HepG2 (cell line): ENCODE results near the gene PSMG1.

ENCODE experiments used
- ATM ChIP-seq: fragments of 450-650 bp; IDR thresholded peaks from 2 replicates; pipeline ENCODE4 v1.7.1; 2017; ENCODE audit warnings: mild to moderate bottlenecking, borderline replicate concordance
- SP4 ChIP-seq: sonication (generic); formaldehyde crosslinking; IDR thresholded peaks from 2 replicates; pipeline ENCODE4 v1.8.1; 2023; ENCODE audit warnings: mild to moderate bottlenecking, missing genetic modification reagents
- TAF1 ChIP-seq: sonication (generic); formaldehyde crosslinking; IDR thresholded peaks from 2 replicates; pipeline ENCODE4 v1.4.0; 2020; ENCODE audit warnings: missing genetic modification reagents
- ZBTB1 ChIP-seq: sonication (generic); formaldehyde crosslinking; IDR thresholded peaks from 2 replicates; pipeline ENCODE4 v1.4.0; 2020; ENCODE audit warnings: missing genetic modification reagents, borderline replicate concordance
- ZFX ChIP-seq: sonication (generic); formaldehyde crosslinking; IDR thresholded peaks from 2 replicates; pipeline ENCODE4 v1.4.0; 2020; ENCODE audit warnings: mild to moderate bottlenecking, low read depth, missing genetic modification reagents, moderate library complexity
- TF ChIP-seq, protein P1 (sequence below): sonication (generic); formaldehyde crosslinking; IDR thresholded peaks from 2 replicates; pipeline ENCODE4 v1.4.0; 2020; ENCODE audit warnings: low read depth, missing genetic modification reagents
- TF ChIP-seq, protein P2 (sequence below): sonication (generic); formaldehyde crosslinking; IDR thresholded peaks from 2 replicates; pipeline ENCODE4 v1.5.0; 2020; ENCODE audit warnings: mild to moderate bottlenecking, missing genetic modification reagents, moderate library complexity

DNA sequence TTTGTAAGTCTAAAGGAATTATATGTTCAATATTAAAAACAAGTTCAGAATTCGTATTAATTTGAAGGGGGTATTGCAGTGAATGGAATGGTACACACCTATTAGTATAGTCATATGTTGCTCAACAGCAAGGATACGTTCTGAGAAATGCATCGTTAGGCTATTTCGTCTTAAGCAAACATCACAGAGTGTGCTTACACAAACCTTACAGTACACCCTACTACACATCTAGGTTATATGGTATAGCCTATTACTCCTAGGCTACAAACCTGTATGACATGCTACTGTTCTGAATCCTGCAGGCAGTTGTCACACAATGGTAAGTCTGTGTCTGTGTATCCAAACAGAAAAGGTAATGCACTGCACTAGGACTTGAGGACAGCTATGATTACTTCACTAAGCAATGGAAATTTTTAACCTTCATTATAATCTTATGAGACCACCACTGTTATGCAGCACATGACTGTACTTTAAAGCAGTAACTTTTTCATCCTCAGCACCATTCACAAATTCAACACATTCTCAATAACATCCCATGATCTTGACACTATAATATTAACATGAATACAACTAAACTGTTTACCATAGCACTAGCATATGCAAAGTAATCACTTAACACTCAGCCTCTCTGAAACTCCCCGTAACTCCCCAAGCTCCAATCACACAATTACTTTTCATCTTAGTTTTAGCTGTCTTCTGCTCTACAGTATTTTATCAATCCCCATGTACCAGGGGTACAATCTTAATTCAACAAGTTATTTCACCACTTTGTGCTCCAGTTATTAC lies 14.4 kb upstream of the PSMG1 start:
- TF ChIP-seq ZBTB1 (CRISPR knock-in tag) (no peak), ZFX (no peak), SP4 (no peak), ATM (no peak), TAF1 (CRISPR knock-in tag) (no peak)
- TF ChIP-seq, protein P1, sequence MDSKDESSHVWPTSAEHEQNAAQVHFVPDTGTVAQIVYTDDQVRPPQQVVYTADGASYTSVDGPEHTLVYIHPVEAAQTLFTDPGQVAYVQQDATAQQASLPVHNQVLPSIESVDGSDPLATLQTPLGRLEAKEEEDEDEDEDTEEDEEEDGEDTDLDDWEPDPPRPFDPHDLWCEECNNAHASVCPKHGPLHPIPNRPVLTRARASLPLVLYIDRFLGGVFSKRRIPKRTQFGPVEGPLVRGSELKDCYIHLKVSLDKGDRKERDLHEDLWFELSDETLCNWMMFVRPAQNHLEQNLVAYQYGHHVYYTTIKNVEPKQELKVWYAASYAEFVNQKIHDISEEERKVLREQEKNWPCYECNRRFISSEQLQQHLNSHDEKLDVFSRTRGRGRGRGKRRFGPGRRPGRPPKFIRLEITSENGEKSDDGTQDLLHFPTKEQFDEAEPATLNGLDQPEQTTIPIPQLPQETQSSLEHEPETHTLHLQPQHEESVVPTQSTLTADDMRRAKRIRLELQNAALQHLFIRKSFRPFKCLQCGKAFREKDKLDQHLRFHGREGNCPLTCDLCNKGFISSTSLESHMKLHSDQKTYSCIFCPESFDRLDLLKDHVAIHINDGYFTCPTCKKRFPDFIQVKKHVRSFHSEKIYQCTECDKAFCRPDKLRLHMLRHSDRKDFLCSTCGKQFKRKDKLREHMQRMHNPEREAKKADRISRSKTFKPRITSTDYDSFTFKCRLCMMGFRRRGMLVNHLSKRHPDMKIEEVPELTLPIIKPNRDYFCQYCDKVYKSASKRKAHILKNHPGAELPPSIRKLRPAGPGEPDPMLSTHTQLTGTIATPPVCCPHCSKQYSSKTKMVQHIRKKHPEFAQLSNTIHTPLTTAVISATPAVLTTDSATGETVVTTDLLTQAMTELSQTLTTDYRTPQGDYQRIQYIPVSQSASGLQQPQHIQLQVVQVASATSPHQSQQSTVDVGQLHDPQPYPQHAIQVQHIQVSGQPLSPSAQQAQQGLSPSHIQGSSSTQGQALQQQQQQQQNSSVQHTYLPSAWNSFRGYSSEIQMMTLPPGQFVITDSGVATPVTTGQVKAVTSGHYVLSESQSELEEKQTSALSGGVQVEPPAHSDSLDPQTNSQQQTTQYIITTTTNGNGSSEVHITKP (CRISPR knock-in tag), result no peak
- TF ChIP-seq, protein P2, sequence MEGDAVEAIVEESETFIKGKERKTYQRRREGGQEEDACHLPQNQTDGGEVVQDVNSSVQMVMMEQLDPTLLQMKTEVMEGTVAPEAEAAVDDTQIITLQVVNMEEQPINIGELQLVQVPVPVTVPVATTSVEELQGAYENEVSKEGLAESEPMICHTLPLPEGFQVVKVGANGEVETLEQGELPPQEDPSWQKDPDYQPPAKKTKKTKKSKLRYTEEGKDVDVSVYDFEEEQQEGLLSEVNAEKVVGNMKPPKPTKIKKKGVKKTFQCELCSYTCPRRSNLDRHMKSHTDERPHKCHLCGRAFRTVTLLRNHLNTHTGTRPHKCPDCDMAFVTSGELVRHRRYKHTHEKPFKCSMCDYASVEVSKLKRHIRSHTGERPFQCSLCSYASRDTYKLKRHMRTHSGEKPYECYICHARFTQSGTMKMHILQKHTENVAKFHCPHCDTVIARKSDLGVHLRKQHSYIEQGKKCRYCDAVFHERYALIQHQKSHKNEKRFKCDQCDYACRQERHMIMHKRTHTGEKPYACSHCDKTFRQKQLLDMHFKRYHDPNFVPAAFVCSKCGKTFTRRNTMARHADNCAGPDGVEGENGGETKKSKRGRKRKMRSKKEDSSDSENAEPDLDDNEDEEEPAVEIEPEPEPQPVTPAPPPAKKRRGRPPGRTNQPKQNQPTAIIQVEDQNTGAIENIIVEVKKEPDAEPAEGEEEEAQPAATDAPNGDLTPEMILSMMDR (CRISPR knock-in tag), result no peak
